Measurements from ENCODE around the gene ALDH1A3. TPM values are rescaled to one million over a fixed set of nuclear protein-coding genes. Genes with fewer than 3 reads are reported as not detected.

The ALDH1A3 gene
- total and polyA plus RNA-seq, 4 donors = 0.79 to 8.4 (median 1.4) TPM

DNA sequence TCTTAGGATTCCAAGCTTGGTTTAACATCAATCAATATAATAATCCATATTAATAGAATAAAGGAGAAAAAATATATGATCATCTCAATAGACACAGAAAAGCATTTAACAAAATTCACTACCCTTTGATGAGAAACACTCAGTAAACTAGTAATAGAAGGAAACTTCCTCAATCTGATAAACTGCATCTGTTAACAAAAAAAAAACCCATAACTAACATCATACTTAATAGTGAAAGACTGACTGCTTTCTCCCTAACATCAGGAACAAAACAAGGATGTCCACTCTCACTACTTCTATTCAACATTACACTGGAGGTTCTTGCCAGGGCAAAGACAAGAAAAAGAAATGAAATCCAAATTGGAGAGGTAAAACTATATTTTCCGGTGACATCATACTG, 70.1 kb downstream of the ALDH1A3 start:
- no peak for TF ChIP-seq HNF4A (conservative IDR thresholded peaks at IDR 0.05)
- TF ChIP-seq YY1 (IDR thresholded peaks at IDR 0.05) = no peak
- no peak for TF ChIP-seq RAD21 (IDR thresholded peaks at IDR 0.05)

DNA sequence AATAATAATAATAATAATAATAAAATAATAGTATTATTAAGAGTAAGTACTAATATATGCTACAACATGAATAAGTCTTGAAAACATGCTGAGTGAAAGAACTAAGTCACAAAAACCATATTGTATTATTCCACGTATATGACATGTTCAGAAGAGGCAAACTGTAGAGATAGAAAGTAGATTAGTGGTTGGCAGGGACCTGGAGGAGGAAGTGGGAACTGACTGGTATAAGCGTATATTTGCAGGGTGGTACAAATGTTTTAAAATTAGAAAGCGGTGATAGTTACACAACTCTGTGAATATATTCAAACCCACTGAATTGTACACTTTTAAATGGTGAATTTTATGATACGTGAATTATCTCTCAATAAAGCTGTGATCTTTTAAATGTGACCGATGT, 72.3 kb downstream of the ALDH1A3 start:
- DNase-seq (ENCODE audit: low spot score) = no peak
- H3K27me3 ChIP-seq (ENCODE audit: control insufficient read depth in 4 of 4, insufficient read depth in 4 of 4, low read length in 3 of 4) = peaks cover 0 to 4% (median 0%) of the 10 kb centered on the region in 4 donors
- H3K9ac ChIP-seq (ENCODE audit: low read depth in 1 of 2, low read length in 2 of 2) = no peak overlapping the region
- no peaks in the 10 kb centered on the region for H3K36me3 ChIP-seq (ENCODE audit: control insufficient read depth in 4 of 4, insufficient read depth in 3 of 4, low read depth in 1 of 4, low read length in 3 of 4)
- no peak overlapping the region for H3K27ac ChIP-seq (ENCODE audit: low read depth in 1 of 2, low read length in 2 of 2)
- TF ChIP-seq HNF4A (conservative IDR thresholded peaks at IDR 0.05) = no peak
- no peak for TF ChIP-seq CTCF (IDR thresholded peaks at IDR 0.05; ENCODE audit: low read depth, low read length, missing input control)
- TF ChIP-seq, protein P1, sequence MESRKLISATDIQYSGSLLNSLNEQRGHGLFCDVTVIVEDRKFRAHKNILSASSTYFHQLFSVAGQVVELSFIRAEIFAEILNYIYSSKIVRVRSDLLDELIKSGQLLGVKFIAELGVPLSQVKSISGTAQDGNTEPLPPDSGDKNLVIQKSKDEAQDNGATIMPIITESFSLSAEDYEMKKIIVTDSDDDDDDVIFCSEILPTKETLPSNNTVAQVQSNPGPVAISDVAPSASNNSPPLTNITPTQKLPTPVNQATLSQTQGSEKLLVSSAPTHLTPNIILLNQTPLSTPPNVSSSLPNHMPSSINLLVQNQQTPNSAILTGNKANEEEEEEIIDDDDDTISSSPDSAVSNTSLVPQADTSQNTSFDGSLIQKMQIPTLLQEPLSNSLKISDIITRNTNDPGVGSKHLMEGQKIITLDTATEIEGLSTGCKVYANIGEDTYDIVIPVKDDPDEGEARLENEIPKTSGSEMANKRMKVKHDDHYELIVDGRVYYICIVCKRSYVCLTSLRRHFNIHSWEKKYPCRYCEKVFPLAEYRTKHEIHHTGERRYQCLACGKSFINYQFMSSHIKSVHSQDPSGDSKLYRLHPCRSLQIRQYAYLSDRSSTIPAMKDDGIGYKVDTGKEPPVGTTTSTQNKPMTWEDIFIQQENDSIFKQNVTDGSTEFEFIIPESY (IDR thresholded peaks at IDR 0.05) = no peak
- TF ChIP-seq, protein P2, sequence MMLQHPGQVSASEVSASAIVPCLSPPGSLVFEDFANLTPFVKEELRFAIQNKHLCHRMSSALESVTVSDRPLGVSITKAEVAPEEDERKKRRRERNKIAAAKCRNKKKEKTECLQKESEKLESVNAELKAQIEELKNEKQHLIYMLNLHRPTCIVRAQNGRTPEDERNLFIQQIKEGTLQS (IDR thresholded peaks at IDR 0.05) = no peak
- TF ChIP-seq FOXA1 (IDR thresholded peaks at IDR 0.05) = no peak
- no peak for TF ChIP-seq TAF1 (conservative IDR thresholded peaks at IDR 0.05)
- no peak for TF ChIP-seq MAX (IDR thresholded peaks at IDR 0.05)
- TF ChIP-seq HNF4G (IDR thresholded peaks at IDR 0.05) = no peak
- TF ChIP-seq RAD21 (IDR thresholded peaks at IDR 0.05) = no peak
- TF ChIP-seq REST (IDR thresholded peaks at IDR 0.05) = no peak
- no peak for TF ChIP-seq JUND (IDR thresholded peaks at IDR 0.05)
- TF ChIP-seq EGR1 (IDR thresholded peaks at IDR 0.05; ENCODE audit: low read depth in 2 of 2) = no peak
- no peak for TF ChIP-seq RXRA (IDR thresholded peaks at IDR 0.05)
- TF ChIP-seq GABPA (IDR thresholded peaks at IDR 0.05 in 1 of 2, conservative IDR thresholded peaks at IDR 0.05 in 1 of 2) = no peak
- TF ChIP-seq SP1 (IDR thresholded peaks at IDR 0.05) = no peak
- no peak for TF ChIP-seq NR2F2 (IDR thresholded peaks at IDR 0.05)
- TF ChIP-seq YY1 (IDR thresholded peaks at IDR 0.05) = no peak
- no peak for TF ChIP-seq FOXA2 (IDR thresholded peaks at IDR 0.05)
- no peak overlapping the region for H3K4me3 ChIP-seq (ENCODE audit: low read depth in 1 of 3, low read length in 3 of 3)
- no peaks in the 10 kb centered on the region for H3K9me3 ChIP-seq (ENCODE audit: control insufficient read depth in 4 of 4, low read length in 3 of 4)
- WGBS = 77% methylated on average over 5 of the region's 5 CpGs
- H3K4me1 ChIP-seq (ENCODE audit: control insufficient read depth in 4 of 4, insufficient read depth in 4 of 4, low read length in 3 of 4) = no peaks in the 10 kb centered on the region

More for the DNA sequence above, 70.1 kb downstream of the ALDH1A3 start:
- no peak for DNase-seq (ENCODE audit: low spot score)
- H3K4me3 ChIP-seq (ENCODE audit: low read depth in 1 of 3, low read length in 3 of 3) = no peak overlapping the region
- H3K27ac ChIP-seq (ENCODE audit: low read depth in 1 of 2, low read length in 2 of 2) = no peak overlapping the region
- WGBS = 93% methylated on average over 1 of the region's 1 CpG
- no peak overlapping the region for H3K9ac ChIP-seq (ENCODE audit: low read depth in 1 of 2, low read length in 2 of 2)
- H3K4me1 ChIP-seq (ENCODE audit: control insufficient read depth in 4 of 4, insufficient read depth in 4 of 4, low read length in 3 of 4) = no peaks in the 10 kb centered on the region
- H3K9me3 ChIP-seq (ENCODE audit: control insufficient read depth in 4 of 4, low read length in 3 of 4) = no peaks in the 10 kb centered on the region
- H3K36me3 ChIP-seq (ENCODE audit: control insufficient read depth in 4 of 4, insufficient read depth in 3 of 4, low read depth in 1 of 4, low read length in 3 of 4) = no peaks in the 10 kb centered on the region
- H3K27me3 ChIP-seq (ENCODE audit: control insufficient read depth in 4 of 4, insufficient read depth in 4 of 4, low read length in 3 of 4) = peaks cover 0 to 4% (median 0%) of the 10 kb centered on the region in 4 donors
